Progenitor cell of endocrine pancreas (in vitro differentiated cells): Measurements from ENCODE around the gene NPHP4. TPM values are rescaled to one million over a fixed set of nuclear protein-coding genes. Genes with fewer than 3 reads are reported as not detected.

Experiments
- DNase-seq: peaks from one replicate; pipeline ENCODE4 v3.0.0; 2021; ENCODE audit warnings: low spot score; ENCODE audit not compliant: unreplicated experiment
- H3K27ac Mint-ChIP-seq: 2 replicates; pipeline ENCODE4 v1.8.0; 2021; ENCODE audit warnings: mild to moderate bottlenecking, moderate library complexity, mixed read lengths
- H3K27me3 Mint-ChIP-seq: 2 replicates; pipeline ENCODE4 v1.8.0; 2021; ENCODE audit warnings: mixed read lengths
- H3K36me3 Mint-ChIP-seq: 2 replicates; pipeline ENCODE4 v1.8.0; 2022; ENCODE audit warnings: mixed read lengths; ENCODE audit not compliant: insufficient read depth
- H3K4me1 Mint-ChIP-seq: 2 replicates; pipeline ENCODE4 v1.8.0; 2021; ENCODE audit warnings: low read depth, mixed read lengths
- H3K4me3 Mint-ChIP-seq: 2 replicates; pipeline ENCODE4 v1.8.0; 2021; ENCODE audit warnings: low read depth, mild to moderate bottlenecking, moderate library complexity, mixed read lengths
- H3K9me3 Mint-ChIP-seq: 2 replicates; pipeline ENCODE4 v1.8.0; 2021; ENCODE audit warnings: low read depth, mixed read lengths
- CTCF ChIP-seq: fragments of 200-600 bp; sonication (generic); IDR thresholded peaks from one replicate; pipeline ENCODE4 v1.5.0; 2021; ENCODE audit warnings: antibody characterized with exemption, mild to moderate bottlenecking; ENCODE audit not compliant: unreplicated experiment
- total RNA-seq: library from RNA; stranded (reverse); gene quantifications from 2 replicates; pipeline ENCODE4 v1.2.1, GENCODE V29; 2021

NPHP4 gene
- total RNA-seq, 1 donor from 2014 or later, result 29.9 TPM

DNA sequence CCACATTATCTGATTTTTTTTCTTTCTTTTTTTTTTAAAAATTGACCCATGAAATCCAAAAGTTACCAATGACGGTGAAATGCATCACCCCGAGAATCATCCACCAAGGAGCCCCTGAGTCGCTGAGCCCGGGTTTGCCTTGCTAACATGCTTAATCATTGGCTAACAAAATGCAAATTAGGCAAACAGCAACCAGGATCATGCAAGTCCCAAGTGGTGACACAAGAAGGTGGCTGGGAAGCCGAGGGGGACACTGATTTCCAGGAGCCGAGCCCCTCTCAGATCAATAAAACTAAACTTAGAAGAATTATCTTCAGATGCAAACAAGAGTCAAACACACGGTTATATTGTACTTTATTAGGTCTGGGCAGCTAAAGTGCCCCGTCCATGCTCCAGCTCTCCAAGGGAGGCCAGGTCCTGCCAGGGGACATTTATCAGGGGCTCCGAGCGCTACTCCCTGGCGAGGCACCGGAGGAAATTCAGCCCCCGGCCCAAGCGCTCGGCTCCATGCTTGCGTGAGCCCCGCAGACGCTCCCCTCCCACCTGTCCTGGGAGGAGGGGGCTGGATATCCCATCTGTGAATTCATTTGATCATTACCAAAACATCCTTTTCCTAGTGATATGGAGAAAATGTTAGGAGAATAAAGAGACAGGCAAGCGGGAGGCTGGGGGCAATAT, 154.1 kb downstream of the NPHP4 start:
- Mint-ChIP-seq H3K4me1 (no peaks in the 10 kb centered on the region), H3K9me3 (no peaks in the 10 kb centered on the region), H3K4me3 (no peak overlapping the region), H3K27ac (no peak overlapping the region), H3K27me3 (peaks cover 16% of the 10 kb centered on the region), H3K36me3 (no peaks in the 10 kb centered on the region)
- TF ChIP-seq CTCF, result no peak
- no peak for DNase-seq

DNA sequence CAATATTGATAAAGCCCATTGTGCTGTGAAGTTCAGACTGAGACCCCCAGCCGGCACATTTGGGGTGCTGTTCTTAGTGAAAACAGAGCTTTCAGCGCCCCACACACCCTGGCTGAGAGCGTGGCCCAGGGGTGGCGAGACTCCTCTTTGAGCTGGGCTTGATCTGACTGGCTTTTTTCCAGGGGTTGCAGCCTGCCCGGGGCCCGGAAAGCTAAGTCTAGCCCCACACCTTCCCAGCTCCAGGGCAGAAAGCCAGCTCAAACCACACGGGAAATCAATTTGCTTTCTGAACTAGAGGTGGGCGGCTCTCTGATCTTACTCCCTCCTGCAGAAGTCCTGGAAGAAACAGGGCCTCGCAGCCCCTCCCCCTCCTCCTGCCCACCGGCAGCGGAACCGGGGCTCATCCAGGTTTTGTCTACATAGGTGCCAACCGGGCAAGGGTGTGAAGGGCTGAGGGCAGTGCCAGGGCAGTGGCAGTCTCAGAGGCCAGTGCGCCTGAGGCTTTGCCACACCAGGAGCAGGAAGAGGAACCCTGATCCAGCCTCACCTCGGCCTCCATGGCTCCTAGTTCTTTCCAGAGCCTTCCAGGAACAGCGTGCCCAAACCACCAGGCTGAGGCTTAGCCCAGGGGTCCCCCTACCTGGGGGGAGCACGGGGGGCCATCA, 155.3 kb downstream of the NPHP4 start:
- no peak for TF ChIP-seq CTCF
- Mint-ChIP-seq H3K4me1 (no peaks in the 10 kb centered on the region), H3K27ac (no peak overlapping the region), H3K4me3 (no peak overlapping the region), H3K27me3 (peaks cover 19% of the 10 kb centered on the region), H3K9me3 (no peaks in the 10 kb centered on the region), H3K36me3 (no peaks in the 10 kb centered on the region)
- DNase-seq, result no peak

- DNase-seq, result no peak
- Mint-ChIP-seq H3K9me3 (no peaks in the 10 kb centered on the region), H3K36me3 (no peaks in the 10 kb centered on the region), H3K27me3 (peaks cover 19% of the 10 kb centered on the region), H3K27ac (no peak overlapping the region), H3K4me3 (no peak overlapping the region), H3K4me1 (no peaks in the 10 kb centered on the region)
- no peak for TF ChIP-seq CTCF
Observed at GRCh38 chr1:5835179-5835562, 157.1 kb downstream of the NPHP4 start.

DNA sequence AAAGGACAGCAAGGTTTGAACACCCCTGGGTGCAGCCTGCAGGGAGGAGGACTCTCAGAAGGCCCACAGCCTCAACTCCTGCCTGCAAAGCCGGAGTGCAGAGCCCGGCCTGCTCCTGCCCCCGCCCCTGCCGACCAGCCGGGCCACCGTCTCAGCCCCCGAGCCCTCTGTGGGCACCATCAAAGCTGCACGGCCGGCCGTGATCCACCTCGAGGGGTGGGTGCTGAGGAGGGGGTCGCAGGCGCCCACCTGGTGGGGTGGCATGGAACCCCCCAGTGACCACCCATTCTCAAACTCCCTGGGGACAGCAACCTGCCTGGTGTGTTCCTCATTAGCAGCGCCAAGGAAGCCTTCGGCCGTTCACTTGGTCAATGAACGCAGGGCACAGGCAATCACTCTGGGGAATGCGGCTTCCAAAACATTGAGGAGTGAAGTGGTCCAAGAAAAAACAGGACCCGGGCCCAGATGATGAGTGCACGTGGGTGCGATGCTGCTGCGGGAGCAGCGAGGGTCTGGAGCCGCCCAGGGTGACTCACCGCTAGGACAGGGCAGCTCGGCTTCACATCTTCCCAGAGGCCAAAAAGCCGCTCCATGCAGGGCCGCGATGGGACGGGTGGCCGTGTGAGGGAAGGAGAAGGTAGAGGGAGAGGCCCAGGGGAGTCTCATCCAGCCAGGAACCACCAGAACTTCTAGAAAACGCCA, 157.6 kb downstream of the NPHP4 start:
- peaks cover 15% of the 10 kb centered on the region for H3K27me3 Mint-ChIP-seq
- DNase-seq, result no peak

More for the DNA sequence above, 157.6 kb downstream of the NPHP4 start:
- Mint-ChIP-seq H3K9me3 (peaks cover under 1% of the 10 kb centered on the region), H3K4me3 (no peak overlapping the region), H3K27ac (no peak overlapping the region), H3K4me1 (no peaks in the 10 kb centered on the region), H3K36me3 (no peaks in the 10 kb centered on the region)
- TF ChIP-seq CTCF, result no peak
